Muscle layer of colon (tissue), 2 donors: ENCODE data around the gene INTS11.
"Not testable (repeated sequence)": the region's sequence is repeated elsewhere in the genome, so short reads cannot be mapped to it uniquely, and the experiment has no call there.

Source experiments
- H3K27ac ChIP-seq: one replicate; pipeline ENCODE4 v1.7.0; 2013; ENCODE audit warnings: low read depth, mild to moderate bottlenecking, low read length, moderate library complexity
- H3K27me3 ChIP-seq, 2 donors: one replicate each; pipeline ENCODE4 v1.7.0; 2013; ENCODE audit warnings: low read length in 2 of 2, mild to moderate bottlenecking in 2 of 2; ENCODE audit not compliant: insufficient read depth in 2 of 2, control insufficient read depth in 1 of 2
- H3K36me3 ChIP-seq: one replicate; pipeline ENCODE4 v1.7.0; 2013; ENCODE audit warnings: mild to moderate bottlenecking, low read length; ENCODE audit not compliant: insufficient read depth
- H3K4me1 ChIP-seq: one replicate; pipeline ENCODE4 v1.7.0; 2013; ENCODE audit warnings: mild to moderate bottlenecking, low read length; ENCODE audit not compliant: insufficient read depth
- H3K4me3 ChIP-seq, 2 donors: one replicate each; pipeline ENCODE4 v1.7.0; 2013; ENCODE audit warnings: low read length in 2 of 2, low read depth in 1 of 2, mild to moderate bottlenecking in 1 of 2, moderate library complexity in 1 of 2
- H3K9ac ChIP-seq: one replicate; pipeline ENCODE4 v1.7.0; 2013; ENCODE audit warnings: low read length
- H3K9me3 ChIP-seq: one replicate; pipeline ENCODE4 v1.7.0; 2013; ENCODE audit warnings: mild to moderate bottlenecking, low read length
- donor health status: abdominal sarcoma.
- donor health status: Adenocarcinoma of cecum.

INTS11 gene

GRCh38 chr1:1324524-1325287, at the start of gene INTS11, which contains the start of gene CPTP:
Gene INTS11, minus strand, starts transcription at chr1:1324660. Its CDS starts 52 bp downstream, at chr1:1324608.
Gene CPTP, plus strand, starts transcription at chr1:1324802. Its CDS starts 2,109 bp downstream, at chr1:1326911.
- H3K4me3 ChIP-seq, result peak within 1 kb of the TSS; percentile 77 to 91
- H3K9ac ChIP-seq, result peak within 1 kb of the TSS; percentile 44
- H3K27me3 ChIP-seq, result no peaks in the 10 kb centered on the region
- peak within 1 kb of the TSS; percentile 88 for H3K27ac ChIP-seq
- H3K4me1 ChIP-seq, result peaks cover 24% of the 10 kb centered on the region
- no peaks in the 10 kb centered on the region for H3K9me3 ChIP-seq
- peaks cover 8% of the 10 kb centered on the region for H3K36me3 ChIP-seq

GRCh38 chr1:1373815-1374588, 49.5 kb upstream of the INTS11 start:
- peaks cover 14% of the 10 kb centered on the region for H3K36me3 ChIP-seq
- H3K4me1 ChIP-seq, result peaks cover 23% of the 10 kb centered on the region
- no peak overlapping the region for H3K27ac ChIP-seq
- H3K4me3 ChIP-seq, result peak overlapping the region; percentile 71 to 76
- H3K9me3 ChIP-seq, result no peaks in the 10 kb centered on the region
- peak overlapping the region; percentile 53 for H3K9ac ChIP-seq
- H3K27me3 ChIP-seq, result no peaks in the 10 kb centered on the region

- Histone ChIP-seq H3K4me3 (no peak overlapping the region), H3K36me3 (peaks cover 14% of the 10 kb centered on the region), H3K9me3 (no peaks in the 10 kb centered on the region), H3K9ac (no peak overlapping the region), H3K27ac (no peak overlapping the region), H3K4me1 (peaks cover 23% of the 10 kb centered on the region), H3K27me3 (no peaks in the 10 kb centered on the region)
Observed at GRCh38 chr1:1373051-1373814, 48.8 kb upstream of the INTS11 start.

- no peak overlapping the region for H3K9ac ChIP-seq
Observed at GRCh38 chr1:1371746-1372711, 47.6 kb upstream of the INTS11 start.

GRCh38 chr1:1371364-1371745, 46.9 kb upstream of the INTS11 start:
- H3K9ac ChIP-seq, result no peak overlapping the region

More at GRCh38 chr1:1371746-1372711, 47.6 kb upstream of the INTS11 start:
- peaks cover 14% of the 10 kb centered on the region for H3K36me3 ChIP-seq
- H3K4me3 ChIP-seq, result no peak overlapping the region
- no peak overlapping the region for H3K27ac ChIP-seq
- H3K9me3 ChIP-seq, result no peaks in the 10 kb centered on the region
- H3K27me3 ChIP-seq, result no peaks in the 10 kb centered on the region
- H3K4me1 ChIP-seq, result peaks cover 23% of the 10 kb centered on the region

GRCh38 chr1:1370771-1371300, 46.4 kb upstream of the INTS11 start:
- Histone ChIP-seq H3K9me3 (no peaks in the 10 kb centered on the region), H3K27me3 (no peaks in the 10 kb centered on the region), H3K4me1 (peaks cover 19% of the 10 kb centered on the region), H3K4me3 (no peak overlapping the region), H3K9ac (no peak overlapping the region), H3K36me3 (peaks cover 14% of the 10 kb centered on the region), H3K27ac (no peak overlapping the region)

More at GRCh38 chr1:1371364-1371745, 46.9 kb upstream of the INTS11 start:
- peaks cover 23% of the 10 kb centered on the region for H3K4me1 ChIP-seq
- no peak overlapping the region for H3K27ac ChIP-seq
- no peak overlapping the region for H3K4me3 ChIP-seq
- H3K36me3 ChIP-seq, result peaks cover 14% of the 10 kb centered on the region
- H3K9me3 ChIP-seq, result no peaks in the 10 kb centered on the region
- H3K27me3 ChIP-seq, result no peaks in the 10 kb centered on the region

GRCh38 chr1:1370094-1370493, 45.6 kb upstream of the INTS11 start:
- Histone ChIP-seq H3K4me1 (peaks cover 19% of the 10 kb centered on the region), H3K36me3 (peaks cover 14% of the 10 kb centered on the region)
- not testable (repeated sequence) for H3K27ac ChIP-seq, H3K4me3 ChIP-seq, H3K9me3 ChIP-seq, H3K9ac ChIP-seq, H3K27me3 ChIP-seq

- H3K4me1 ChIP-seq, result peaks cover 10% of the 10 kb centered on the region
- H3K27me3 ChIP-seq, result no peaks in the 10 kb centered on the region
- H3K4me3 ChIP-seq, result no peak overlapping the region
- no peaks in the 10 kb centered on the region for H3K36me3 ChIP-seq
- H3K27ac ChIP-seq, result no peak overlapping the region
- no peaks in the 10 kb centered on the region for H3K9me3 ChIP-seq
- H3K9ac ChIP-seq, result no peak overlapping the region
Observed at GRCh38 chr1:1367315-1367714, 42.9 kb upstream of the INTS11 start.

- H3K9me3 ChIP-seq, result no peaks in the 10 kb centered on the region
- H3K27me3 ChIP-seq, result no peaks in the 10 kb centered on the region
- H3K27ac ChIP-seq, result no peak overlapping the region
- no peak overlapping the region for H3K9ac ChIP-seq
- peaks cover 10% of the 10 kb centered on the region for H3K4me1 ChIP-seq
- H3K4me3 ChIP-seq, result no peak overlapping the region
- no peaks in the 10 kb centered on the region for H3K36me3 ChIP-seq
Observed at GRCh38 chr1:1366699-1367066, 42.2 kb upstream of the INTS11 start.

GRCh38 chr1:1365875-1366698, 41.6 kb upstream of the INTS11 start:
- no peak overlapping the region for H3K4me3 ChIP-seq
- no peak overlapping the region for H3K27ac ChIP-seq
- H3K27me3 ChIP-seq, result no peaks in the 10 kb centered on the region
- no peak overlapping the region for H3K9ac ChIP-seq
- no peaks in the 10 kb centered on the region for H3K9me3 ChIP-seq
- H3K4me1 ChIP-seq, result peaks cover 12% of the 10 kb centered on the region
- H3K36me3 ChIP-seq, result no peaks in the 10 kb centered on the region
